Mucosa of descending colon (tissue), 3 donors: ENCODE measurements around the gene PTK6. TPM values are rescaled to one million over a fixed set of nuclear protein-coding genes. Genes with fewer than 3 reads are reported as not detected.

Source experiments
- ATAC-seq: fragments of 200-7000 bp; cut with Tn5 transposase; one replicate; pipeline ENCODE4 v1.9.1; 2020; ENCODE audit warnings: mild to moderate bottlenecking, moderate library complexity
- DNase-seq, 3 donors: peaks; one replicate each; pipeline ENCODE4 v3.0.0-alpha.2; 2020
- H3K36me3 ChIP-seq: fragments of 200-600 bp; one replicate; pipeline ENCODE4 v1.8.0; 2021; ENCODE audit warnings: low read depth, mild to moderate bottlenecking
- H3K4me1 ChIP-seq: fragments of 200-600 bp; one replicate; pipeline ENCODE4 v1.8.0; 2021; ENCODE audit warnings: low read depth, mild to moderate bottlenecking
- H3K4me3 ChIP-seq: fragments of 200-600 bp; one replicate; pipeline ENCODE4 v1.8.0; 2021; ENCODE audit warnings: mild to moderate bottlenecking
- H3K9me3 ChIP-seq: fragments of 200-600 bp; one replicate; pipeline ENCODE4 v1.8.0; 2021; ENCODE audit warnings: mild to moderate bottlenecking
- CTCF ChIP-seq: fragments of 200-600 bp; IDR thresholded peaks from one replicate; pipeline ENCODE4 v1.8.0; 2022; ENCODE audit warnings: antibody characterized with exemption, mild to moderate bottlenecking
- intact Hi-C, 2 donors: fragments of 100-400 bp; cut with DNase I in 1 of 2; cut with micrococcal nuclease in 1 of 2; formaldehyde crosslinking; loops; one replicate each; pipeline versions ENCODE4 v1.11.0 to v1.11.1; 2022; cut with DNase I, micrococcal nuclease
- total RNA-seq, 3 donors: library from RNA; stranded (reverse); fragmentation: NEBNext Ultra II Directional in 2 of 3; extraction: Animal tissue kit (Norgen Biotek cat#: 25700) in 2 of 3; gene quantifications; one replicate each; pipeline versions ENCODE4 v1.2.1 to v1.2.4, GENCODE V29; 2021 to 2023
- donor health status: DM: no; HTN: no; CAD: no; lungs with moderate emphysema.
- donor health status: DM: no; HTN: no; CAD: no.
- donor health status: DM: no; HTN: yes; CAD: no.

The PTK6 gene
- total RNA-seq, 3 donors from 2014 or later: 39.5 to 91.7 (median 87.1) TPM

- DNase-seq: peak; percentile 91 to 95 (median 93)
- H3K4me1 ChIP-seq: peaks cover 16% of the 10 kb centered on the region
- no peaks in the 10 kb centered on the region for H3K36me3 ChIP-seq
- no peak for TF ChIP-seq CTCF
- intact Hi-C loops: no loop called here
- peak overlapping the region; percentile 75 for H3K4me3 ChIP-seq
- H3K9me3 ChIP-seq: peaks cover 2% of the 10 kb centered on the region
- peak; percentile 81 for ATAC-seq
Observed at GRCh38 chr20:63520934-63521601, 16.1 kb downstream of the PTK6 start.

- ATAC-seq: peak; percentile 91
- Histone ChIP-seq H3K4me1 (peaks cover 16% of the 10 kb centered on the region), H3K9me3 (peaks cover 2% of the 10 kb centered on the region), H3K4me3 (peak within 1 kb of the TSS; percentile 75), H3K36me3 (no peaks in the 10 kb centered on the region)
- DNase-seq: peak; percentile 88 to 91 (median 90)
- TF ChIP-seq CTCF: no peak
- intact Hi-C loops: no loop called here
Observed at GRCh38 chr20:63520504-63520933, 16.7 kb downstream of the PTK6 start, which contains the start of gene PPDPF. PPDPF (plus strand) TSS chr20:63520765; CDS start chr20:63521309, 544 bp downstream.

- TF ChIP-seq CTCF: no peak
- Histone ChIP-seq H3K4me3 (peak overlapping the region; percentile 75), H3K9me3 (peaks cover 2% of the 10 kb centered on the region), H3K36me3 (no peaks in the 10 kb centered on the region), H3K4me1 (peaks cover 16% of the 10 kb centered on the region)
- ATAC-seq (peak; percentile 42), DNase-seq (peak; percentile 62 to 86 (median 80))
- intact Hi-C loops: no loop called here
Observed at GRCh38 chr20:63519668-63520503, 17.3 kb downstream of the PTK6 start.

GRCh38 chr20:63518946-63519667 lies 18.1 kb downstream of the PTK6 start:
- DNase-seq (peak; percentile 30 to 60 (median 44)), ATAC-seq (no peak)
- peaks cover 16% of the 10 kb centered on the region for H3K4me1 ChIP-seq
- H3K36me3 ChIP-seq: no peaks in the 10 kb centered on the region
- no peak overlapping the region for H3K4me3 ChIP-seq
- peaks cover 2% of the 10 kb centered on the region for H3K9me3 ChIP-seq
- intact Hi-C loops: no loop called here
- no peak for TF ChIP-seq CTCF

GRCh38 chr20:63518351-63518861 lies 18.8 kb downstream of the PTK6 start:
- peaks cover under 1% of the 10 kb centered on the region for H3K9me3 ChIP-seq
- no peak overlapping the region for H3K4me3 ChIP-seq
- H3K36me3 ChIP-seq: no peaks in the 10 kb centered on the region
- no peak for ATAC-seq
- intact Hi-C loops: no loop called here
- peaks cover 16% of the 10 kb centered on the region for H3K4me1 ChIP-seq
- no peak for TF ChIP-seq CTCF
- DNase-seq: peak in 1 of 3 donors; percentile 56
